ENCODE data around the gene CNN3. TPM values are rescaled to one million over a fixed set of nuclear protein-coding genes. Genes with fewer than 3 reads are reported as not detected.

Gene CNN3
- total and polyA plus RNA-seq, 8 donors = 31.7 to 143 (median 49.8) TPM

DNA sequence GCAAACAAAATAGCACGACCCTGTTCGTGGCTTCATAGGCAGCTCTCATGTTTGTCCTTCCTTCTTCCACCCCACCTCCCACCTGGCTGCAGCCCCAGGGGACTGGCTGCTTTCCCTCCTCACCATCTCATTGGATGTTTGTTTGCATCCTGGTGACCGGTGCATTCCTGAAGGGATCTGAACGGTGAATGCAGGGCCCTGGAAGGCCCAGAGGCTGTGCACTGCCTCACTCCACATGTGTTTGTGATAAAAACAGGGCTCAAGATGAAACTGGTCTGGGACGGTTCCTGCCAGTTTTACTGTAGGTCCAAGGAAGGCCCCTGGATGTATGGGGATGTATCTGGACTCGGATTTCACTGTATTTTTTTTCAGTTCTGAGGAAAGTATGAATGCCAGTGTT, 42.8 kb downstream of the CNN3 start:
- ATAC-seq (peak; percentile 47 to 88 (median 76)), DNase-seq (peak in 3 of 6 donors; percentile 27 to 39 (median 35)), FAIRE-seq (no peak)
- Histone ChIP-seq H3K27me3 (no peaks in the 10 kb centered on the region), H3K27ac (peak overlapping the region in 2 of 4 donors; percentile 43 to 55), H3K4me1 (no peaks in the 10 kb centered on the region), H3K4me3 (no peak overlapping the region), H3K9me3 (no peaks in the 10 kb centered on the region), H3K36me3 (no peaks in the 10 kb centered on the region)
- intact Hi-C loops (cut with DNase I) = no loop called here
- TF ChIP-seq CTCF (IDR thresholded peaks at IDR 0.05) = no peak
- WGBS, 2 donors = 39 to 43% methylated on average over 6 of the region's 6 CpGs

- intact Hi-C loops (cut with DNase I) = no loop called here
- no peaks in the 10 kb centered on the region for H3K27me3 ChIP-seq
- DNase-seq (no peak), ATAC-seq (peak in 3 of 4 donors; percentile 42 to 72 (median 65)), FAIRE-seq (peak; percentile 47)
- no peaks in the 10 kb centered on the region for H3K4me1 ChIP-seq
- H3K27ac ChIP-seq = peak overlapping the region in 2 of 4 donors; percentile 43 to 55
- WGBS, 2 donors = 46 to 47% methylated on average over 4 of the region's 4 CpGs
- no peak overlapping the region for H3K4me3 ChIP-seq
- no peaks in the 10 kb centered on the region for H3K36me3 ChIP-seq
- no peak for TF ChIP-seq CTCF (IDR thresholded peaks at IDR 0.05)
- no peaks in the 10 kb centered on the region for H3K9me3 ChIP-seq
Observed at GRCh38 chr1:94883691-94884090, 43.2 kb downstream of the CNN3 start.

DNA sequence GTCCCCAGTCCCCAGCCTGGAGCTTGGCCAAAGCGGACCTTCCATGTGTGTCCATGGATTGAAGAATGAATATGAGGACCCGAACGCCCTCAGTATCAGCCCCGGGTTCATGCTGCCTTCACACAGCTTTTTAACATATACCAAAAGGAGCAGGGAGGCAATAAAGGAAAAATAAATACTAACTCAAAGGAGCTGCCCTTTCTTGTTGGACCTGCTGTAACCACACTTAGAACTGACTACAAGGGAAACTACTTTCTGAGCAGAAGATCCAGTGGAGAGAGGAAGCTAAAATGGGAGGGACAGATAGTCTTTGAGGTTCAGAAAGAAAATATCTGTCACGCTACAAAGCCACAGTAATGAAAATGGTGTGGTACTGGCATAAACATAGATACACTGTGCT, 48.6 kb downstream of the CNN3 start:
- Histone ChIP-seq H3K9me3 (no peaks in the 10 kb centered on the region), H3K4me1 (no peaks in the 10 kb centered on the region), H3K27me3 (no peaks in the 10 kb centered on the region), H3K27ac (no peak overlapping the region), H3K4me3 (no peak overlapping the region), H3K36me3 (peaks cover 0 to 9% (median 0%) of the 10 kb centered on the region in 3 donors)
- ATAC-seq (no peak), FAIRE-seq (no peak), DNase-seq (no peak)
- intact Hi-C loops (cut with DNase I) = no loop called here
- WGBS, 2 donors = 97 to 100% methylated on average over 5 of the region's 5 CpGs
- no peak for TF ChIP-seq CTCF (IDR thresholded peaks at IDR 0.05)

DNA sequence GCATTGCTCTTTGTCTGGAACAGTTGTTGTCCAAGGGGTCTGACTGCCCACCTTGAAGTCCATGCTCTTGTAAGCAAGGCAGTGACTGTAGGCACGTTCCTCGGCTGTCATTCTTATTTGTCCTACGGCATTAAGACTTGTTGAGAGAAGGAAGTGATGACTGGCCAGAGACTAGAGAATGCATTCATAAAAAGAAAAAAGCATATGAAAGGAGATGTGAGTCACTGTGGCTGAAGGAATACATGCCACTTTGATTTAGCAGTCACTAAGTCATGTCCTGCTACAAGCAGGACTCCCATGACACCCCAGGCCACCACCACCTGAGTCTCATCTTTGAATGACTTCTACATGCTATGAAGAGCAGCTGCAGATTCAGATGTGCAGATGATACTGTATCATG, 50.5 kb downstream of the CNN3 start:
- intact Hi-C loops (cut with DNase I) = no loop called here
- Histone ChIP-seq H3K9me3 (no peaks in the 10 kb centered on the region), H3K27ac (no peak overlapping the region), H3K27me3 (no peaks in the 10 kb centered on the region), H3K4me3 (no peak overlapping the region), H3K36me3 (peaks cover 0 to 15% (median 0%) of the 10 kb centered on the region in 3 donors), H3K4me1 (no peaks in the 10 kb centered on the region)
- ATAC-seq = no peak
- 91 to 93% methylated on average over 3 of the region's 3 CpGs for WGBS, 2 donors
- FAIRE-seq = no peak
- no peak for DNase-seq
- no peak for TF ChIP-seq CTCF (IDR thresholded peaks at IDR 0.05)

DNA sequence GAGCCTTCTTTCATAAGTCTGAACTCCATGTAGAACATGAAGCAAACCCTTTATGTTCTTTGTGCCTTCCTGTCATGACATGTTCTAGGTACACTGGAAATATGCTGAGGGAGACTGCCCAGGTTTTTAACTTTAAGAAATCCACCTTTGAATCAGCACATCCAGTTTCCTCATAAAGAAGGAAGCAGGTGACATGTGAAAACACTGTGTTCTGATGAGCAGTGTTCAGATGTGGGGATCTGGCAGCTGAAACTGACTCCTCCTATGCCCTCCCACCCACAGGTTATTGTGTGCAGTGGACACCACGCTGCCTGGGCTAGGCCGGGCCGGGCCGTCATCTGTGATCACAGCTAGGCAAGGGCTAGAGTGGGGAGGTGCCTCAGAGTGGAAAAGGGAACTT, 51.1 kb downstream of the CNN3 start:
- H3K4me1 ChIP-seq = no peaks in the 10 kb centered on the region
- H3K27me3 ChIP-seq = no peaks in the 10 kb centered on the region
- intact Hi-C loops (cut with DNase I) = no loop called here
- no peak for TF ChIP-seq CTCF (IDR thresholded peaks at IDR 0.05)
- no peaks in the 10 kb centered on the region for H3K9me3 ChIP-seq
- no peak overlapping the region for H3K4me3 ChIP-seq
- no peak for FAIRE-seq
- DNase-seq = no peak
- whole genome bisulfite sequencing, 2 donors = 86 to 87% methylated on average over 4 of the region's 4 CpGs
- no peak overlapping the region for H3K27ac ChIP-seq
- peak in 1 of 4 donors; percentile 22 for ATAC-seq
- H3K36me3 ChIP-seq = peaks cover 0 to 15% (median 0%) of the 10 kb centered on the region in 3 donors
